ENCODE measurements around the gene YBX3.
A peak's percentile ranks its signal among the peaks of the same experiment; 100 is the strongest.

YBX3 gene

DNA sequence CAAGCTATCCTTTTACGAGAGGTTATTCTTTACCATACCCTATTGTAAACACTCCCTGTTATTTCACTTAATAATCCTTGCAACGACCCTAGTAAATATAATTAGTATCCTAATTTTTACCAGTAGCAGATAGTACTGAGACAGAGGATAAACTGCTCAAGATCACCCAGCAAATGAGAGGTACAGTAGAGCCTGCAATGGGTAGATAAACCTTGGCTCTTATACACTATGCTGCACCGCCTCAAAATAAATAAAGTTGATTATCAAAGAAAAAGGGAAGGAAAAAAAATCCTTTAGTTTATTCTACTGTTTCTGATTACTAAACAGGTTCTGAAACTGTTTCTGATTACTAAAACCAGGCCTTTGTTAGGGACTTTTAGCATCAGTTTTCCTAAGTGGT, 22.5 kb downstream of the YBX3 start:
- no peaks in the 10 kb centered on the region for H3K27me3 ChIP-seq (replicated peaks; ENCODE audit: insufficient read depth, low read length)
- no peak overlapping the region for H2AFZ ChIP-seq (ENCODE audit: low read length)
- no peak overlapping the region for H3K4me3 ChIP-seq (ENCODE audit: low read length)
- H4K20me1 ChIP-seq (ENCODE audit: insufficient read depth, low read length): no peaks in the 10 kb centered on the region
- H3K9me2 ChIP-seq (replicated peaks; ENCODE audit: insufficient read depth, low read length): no peaks in the 10 kb centered on the region
- peaks cover 9% of the 10 kb centered on the region; the same call in 1 of the 2 replicates for H3K36me3 ChIP-seq (replicated peaks; ENCODE audit: insufficient read depth, low read length)
- no peaks in the 10 kb centered on the region for H3K79me2 ChIP-seq (ENCODE audit: low read length)
- H3K9me3 ChIP-seq (replicated peaks; ENCODE audit: insufficient read depth, low read length): no peaks in the 10 kb centered on the region
- H3F3A ChIP-seq (ENCODE audit: insufficient read depth, low read length): peaks cover 12% of the 10 kb centered on the region
- H3K4me2 ChIP-seq (ENCODE audit: low read depth, low read length): peak overlapping the region; percentile 72
- DNase-seq: no peak
- H3K9ac ChIP-seq (ENCODE audit: low read length): no peak overlapping the region; the same call in 1 of the 2 replicates
- TF ChIP-seq EZH2phosphoT487 (IDR thresholded peaks at IDR 0.05; ENCODE audit: low read length) (no peak), EZH2 (optimal IDR thresholded peaks at IDR 0.05; ENCODE audit: low read depth, low read length) (no peak)
- TF ChIP-seq, protein P1, sequence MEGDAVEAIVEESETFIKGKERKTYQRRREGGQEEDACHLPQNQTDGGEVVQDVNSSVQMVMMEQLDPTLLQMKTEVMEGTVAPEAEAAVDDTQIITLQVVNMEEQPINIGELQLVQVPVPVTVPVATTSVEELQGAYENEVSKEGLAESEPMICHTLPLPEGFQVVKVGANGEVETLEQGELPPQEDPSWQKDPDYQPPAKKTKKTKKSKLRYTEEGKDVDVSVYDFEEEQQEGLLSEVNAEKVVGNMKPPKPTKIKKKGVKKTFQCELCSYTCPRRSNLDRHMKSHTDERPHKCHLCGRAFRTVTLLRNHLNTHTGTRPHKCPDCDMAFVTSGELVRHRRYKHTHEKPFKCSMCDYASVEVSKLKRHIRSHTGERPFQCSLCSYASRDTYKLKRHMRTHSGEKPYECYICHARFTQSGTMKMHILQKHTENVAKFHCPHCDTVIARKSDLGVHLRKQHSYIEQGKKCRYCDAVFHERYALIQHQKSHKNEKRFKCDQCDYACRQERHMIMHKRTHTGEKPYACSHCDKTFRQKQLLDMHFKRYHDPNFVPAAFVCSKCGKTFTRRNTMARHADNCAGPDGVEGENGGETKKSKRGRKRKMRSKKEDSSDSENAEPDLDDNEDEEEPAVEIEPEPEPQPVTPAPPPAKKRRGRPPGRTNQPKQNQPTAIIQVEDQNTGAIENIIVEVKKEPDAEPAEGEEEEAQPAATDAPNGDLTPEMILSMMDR (IDR thresholded peaks at IDR 0.05; ENCODE audit: low read length): no peak
- peaks cover 4% of the 10 kb centered on the region for H3K4me1 ChIP-seq (ENCODE audit: low read length)
- H3K27ac ChIP-seq (ENCODE audit: low read length): peak overlapping the region; percentile 53; the same call in 1 of the 2 replicates

DNA sequence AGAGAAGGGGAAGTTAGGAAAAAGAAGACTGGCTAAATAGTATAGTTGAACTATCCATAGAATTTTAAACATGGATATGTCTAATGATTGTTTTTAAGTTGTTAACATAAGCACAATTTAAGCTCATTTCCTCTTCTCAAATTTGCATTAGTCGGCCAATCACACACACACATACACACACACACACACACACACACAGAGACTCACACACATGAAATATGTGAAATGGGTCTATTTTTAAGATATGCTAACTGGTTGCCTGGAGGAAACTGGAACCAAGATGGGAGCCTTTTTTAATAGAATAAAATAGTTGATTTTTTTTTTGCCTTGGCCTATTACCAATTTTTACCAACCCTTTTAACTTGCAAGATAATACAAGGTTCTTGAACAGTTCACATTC, 25.3 kb downstream of the YBX3 start:
- Histone ChIP-seq H4K20me1 (ENCODE audit: insufficient read depth, low read length) (no peaks in the 10 kb centered on the region), H3K27me3 (replicated peaks; ENCODE audit: insufficient read depth, low read length) (no peaks in the 10 kb centered on the region), H3K27ac (ENCODE audit: low read length) (no peak overlapping the region), H3K9ac (ENCODE audit: low read length) (no peak overlapping the region), H2AFZ (ENCODE audit: low read length) (no peak overlapping the region), H3K79me2 (ENCODE audit: low read length) (no peaks in the 10 kb centered on the region), H3F3A (ENCODE audit: insufficient read depth, low read length) (peaks cover 12% of the 10 kb centered on the region), H3K4me2 (ENCODE audit: low read depth, low read length) (no peak overlapping the region), H3K9me2 (replicated peaks; ENCODE audit: insufficient read depth, low read length) (no peaks in the 10 kb centered on the region), H3K9me3 (replicated peaks; ENCODE audit: insufficient read depth, low read length) (no peaks in the 10 kb centered on the region), H3K4me3 (ENCODE audit: low read length) (no peak overlapping the region), H3K36me3 (replicated peaks; ENCODE audit: insufficient read depth, low read length) (peaks cover 9% of the 10 kb centered on the region; the same call in 1 of the 2 replicates), H3K4me1 (ENCODE audit: low read length) (peaks cover 4% of the 10 kb centered on the region)
- TF ChIP-seq, protein P1 (IDR thresholded peaks at IDR 0.05; ENCODE audit: low read length): no peak
- TF ChIP-seq EZH2 (optimal IDR thresholded peaks at IDR 0.05; ENCODE audit: low read depth, low read length) (no peak), EZH2phosphoT487 (IDR thresholded peaks at IDR 0.05; ENCODE audit: low read length) (no peak)
- DNase-seq: no peak

DNA sequence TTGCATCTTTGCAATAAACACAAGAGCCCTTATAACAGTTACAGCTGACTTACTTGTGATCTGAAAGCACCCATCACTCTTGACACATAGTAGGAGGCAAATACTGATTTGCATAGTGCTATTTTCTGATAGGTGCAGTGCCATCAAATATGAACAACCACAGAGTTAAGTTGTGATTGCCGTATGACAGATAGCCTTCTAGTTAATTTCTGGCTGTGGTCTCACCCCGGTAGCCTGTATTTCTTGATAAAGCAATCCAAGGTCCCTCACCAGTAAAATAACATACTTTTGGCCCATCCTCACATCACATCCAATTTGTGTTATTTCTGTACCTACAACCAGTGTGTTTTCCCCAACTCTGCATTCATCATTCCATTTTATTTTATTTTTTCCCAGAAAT, 26.0 kb downstream of the YBX3 start:
- no peak overlapping the region for H3K4me3 ChIP-seq (ENCODE audit: low read length)
- no peaks in the 10 kb centered on the region for H3K79me2 ChIP-seq (ENCODE audit: low read length)
- H3K4me2 ChIP-seq (ENCODE audit: low read depth, low read length): no peak overlapping the region
- no peaks in the 10 kb centered on the region for H3K9me2 ChIP-seq (replicated peaks; ENCODE audit: insufficient read depth, low read length)
- no peak overlapping the region for H3K9ac ChIP-seq (ENCODE audit: low read length)
- H3K4me1 ChIP-seq (ENCODE audit: low read length): peaks cover 4% of the 10 kb centered on the region
- H3K27ac ChIP-seq (ENCODE audit: low read length): no peak overlapping the region
- H4K20me1 ChIP-seq (ENCODE audit: insufficient read depth, low read length): no peaks in the 10 kb centered on the region
- TF ChIP-seq, protein P1 (IDR thresholded peaks at IDR 0.05; ENCODE audit: low read length): no peak
- TF ChIP-seq EZH2 (optimal IDR thresholded peaks at IDR 0.05; ENCODE audit: low read depth, low read length) (no peak), EZH2phosphoT487 (IDR thresholded peaks at IDR 0.05; ENCODE audit: low read length) (no peak)
- DNase-seq: no peak
- no peaks in the 10 kb centered on the region for H3K9me3 ChIP-seq (replicated peaks; ENCODE audit: insufficient read depth, low read length)
- peaks cover 9% of the 10 kb centered on the region; the same call in 1 of the 2 replicates for H3K36me3 ChIP-seq (replicated peaks; ENCODE audit: insufficient read depth, low read length)
- H2AFZ ChIP-seq (ENCODE audit: low read length): no peak overlapping the region
- H3K27me3 ChIP-seq (replicated peaks; ENCODE audit: insufficient read depth, low read length): no peaks in the 10 kb centered on the region
- H3F3A ChIP-seq (ENCODE audit: insufficient read depth, low read length): peaks cover 12% of the 10 kb centered on the region
